ENCODE data around the gene CREBL2.
"Not testable (repeated sequence)": the region's sequence is repeated elsewhere in the genome, so short reads cannot be mapped to it uniquely, and the experiment has no call there.

CREBL2 gene

DNA sequence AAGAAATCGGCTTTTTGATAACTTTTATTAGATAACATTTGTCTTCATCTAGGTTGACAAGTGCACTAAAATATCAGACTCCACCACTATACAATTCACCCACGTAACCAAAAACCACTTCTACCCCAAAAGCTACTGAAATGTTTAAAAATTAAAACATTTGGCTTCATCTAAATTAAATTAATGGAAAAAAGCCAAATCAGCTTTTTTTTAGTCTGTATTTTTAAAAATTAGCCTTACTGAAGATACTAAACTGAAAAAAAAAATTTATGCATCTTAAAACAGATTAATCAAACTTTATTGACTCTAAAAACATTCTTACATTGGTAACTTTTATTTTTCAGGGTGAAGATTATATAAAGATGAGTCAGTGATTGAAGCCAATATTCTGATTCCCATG lies 30.0 kb downstream of the CREBL2 start:
- DNase-seq = no peak

DNA sequence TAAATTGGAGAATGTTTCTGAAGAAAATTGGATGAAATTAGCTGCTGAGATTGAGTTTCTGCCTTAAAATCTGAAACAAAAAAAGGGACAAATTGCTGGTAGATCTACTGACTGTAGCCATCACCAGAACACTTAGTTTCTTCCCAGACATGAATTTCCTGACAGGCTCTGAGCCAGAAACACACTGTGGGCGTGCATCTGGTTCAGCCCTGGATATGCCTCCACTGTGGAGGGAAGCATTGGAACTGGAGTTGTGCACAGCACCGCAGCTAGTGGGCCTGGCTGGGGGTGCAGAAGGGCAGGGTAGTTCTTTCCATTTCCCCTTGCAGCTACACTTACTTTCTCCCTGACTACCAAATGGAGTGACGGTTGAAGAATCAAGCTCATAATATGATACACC lies 31.2 kb downstream of the CREBL2 start:
- no peak for DNase-seq

DNA sequence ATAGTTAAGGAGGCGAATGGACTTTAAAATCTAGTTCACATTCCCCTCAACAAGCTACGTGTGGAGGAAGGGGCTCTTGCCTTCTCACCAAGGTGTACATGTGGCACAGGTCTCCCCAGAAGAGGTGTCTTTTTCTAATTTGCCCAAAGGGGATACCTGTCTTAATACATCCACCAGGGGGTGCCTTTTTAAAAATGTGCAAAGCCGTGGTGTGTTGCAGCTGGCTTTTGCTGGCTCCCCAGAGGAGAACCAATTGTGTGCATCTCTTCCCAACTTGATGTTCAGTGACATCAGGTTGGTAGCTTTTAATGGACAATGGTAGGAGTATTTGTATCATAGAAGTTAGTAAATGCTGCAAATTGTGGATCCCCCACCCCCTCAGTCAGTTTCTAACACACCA lies 33.8 kb downstream of the CREBL2 start:
- DNase-seq = no peak

DNA sequence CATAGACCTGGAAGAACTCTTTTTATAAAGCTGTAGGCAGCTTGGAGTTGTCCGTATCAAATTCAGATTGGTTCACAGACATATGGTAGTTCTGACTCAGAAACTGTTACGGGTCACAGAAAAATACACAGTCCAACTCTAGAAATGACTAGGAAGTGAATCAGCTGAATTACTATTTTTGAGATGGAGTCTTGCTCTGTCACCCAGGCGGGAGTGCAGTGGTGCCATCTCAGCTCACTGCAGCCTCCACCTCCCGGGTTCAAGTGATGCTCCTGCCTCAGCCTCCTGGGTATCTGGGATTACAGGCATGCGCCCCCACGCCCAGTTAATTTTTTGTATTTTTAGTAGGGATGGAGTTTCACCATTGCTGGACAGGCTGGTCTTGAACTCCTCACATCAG lies 34.3 kb downstream of the CREBL2 start:
- DNase-seq = not testable (repeated sequence)

DNA sequence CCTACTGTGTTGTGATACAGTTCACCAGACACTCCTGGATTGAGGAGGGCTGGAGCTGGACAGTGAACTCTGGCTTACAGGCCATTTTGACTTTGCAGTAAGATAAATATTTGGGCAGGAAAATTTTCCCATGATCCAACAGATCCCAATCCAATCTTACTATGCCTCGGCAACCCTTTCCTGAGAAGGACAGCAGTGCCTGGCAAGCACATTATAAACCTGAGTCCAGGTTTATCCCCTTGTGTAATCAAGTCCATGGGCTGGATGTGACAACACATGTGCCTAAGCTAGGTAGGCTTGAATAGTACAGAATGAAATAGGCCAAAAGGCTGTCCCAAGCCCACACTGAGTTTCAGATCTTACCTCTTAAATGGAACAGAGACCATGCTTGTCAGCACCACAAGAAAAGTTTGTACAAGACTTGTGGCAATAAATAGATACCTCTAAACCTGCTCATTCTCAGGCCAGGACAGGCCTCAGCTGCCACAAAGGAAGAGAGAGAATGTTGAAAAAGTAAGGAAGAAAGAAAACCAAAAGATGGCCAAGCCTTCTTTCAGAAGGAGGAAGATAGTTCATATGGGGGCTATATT lies 34.9 kb downstream of the CREBL2 start:
- DNase-seq = no peak

DNA sequence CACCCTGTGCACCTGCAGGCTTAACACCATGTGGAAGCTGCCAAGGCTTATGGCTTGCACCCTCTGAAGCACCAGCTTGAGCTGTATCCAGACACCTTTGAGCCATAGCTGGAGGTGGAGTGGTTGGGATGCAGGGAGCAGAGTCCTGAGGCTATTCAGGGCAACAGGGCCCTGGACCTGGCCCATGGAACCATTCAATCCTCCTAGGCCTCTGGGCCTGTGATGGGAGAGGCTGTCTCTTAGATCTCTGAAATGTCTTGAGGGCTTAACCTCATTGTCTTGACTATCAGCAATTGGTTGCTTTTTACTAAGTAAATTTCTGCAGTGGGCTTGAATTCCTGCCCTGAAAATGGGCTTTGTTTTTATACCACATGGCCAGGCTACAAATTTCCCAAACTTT lies 36.6 kb downstream of the CREBL2 start:
- DNase-seq = no peak

DNA sequence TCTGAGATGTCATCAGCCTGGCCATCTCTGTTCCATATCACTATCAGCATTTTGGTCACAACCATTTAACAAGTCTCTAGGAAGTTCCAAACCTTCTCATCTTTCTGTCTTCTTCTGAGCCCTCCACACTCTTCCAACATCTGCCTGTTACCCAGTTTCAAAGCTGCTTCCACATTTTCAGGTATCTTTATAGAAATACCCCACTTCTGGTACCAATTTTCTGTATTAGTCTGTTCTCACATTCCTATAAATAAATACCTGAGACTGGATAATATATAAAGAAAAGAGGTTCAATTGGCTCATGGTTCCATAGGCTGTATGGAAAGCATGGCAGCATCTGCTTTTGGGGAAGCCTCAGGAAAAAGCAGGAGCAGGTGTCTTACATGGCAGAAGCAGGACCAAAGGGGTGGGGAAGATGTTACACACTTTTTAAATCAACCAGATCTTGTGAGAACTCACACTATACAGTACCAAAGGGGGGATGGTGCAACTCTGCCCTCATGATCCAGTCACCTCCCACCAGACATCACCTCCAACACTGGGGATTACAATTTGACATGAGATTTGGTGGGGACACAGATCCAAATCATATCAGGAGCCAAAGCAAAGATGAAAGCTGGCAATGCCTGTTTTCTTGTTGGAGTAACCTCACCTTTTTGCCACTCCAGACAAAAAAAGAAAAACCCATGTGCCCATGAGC lies 37.4 kb downstream of the CREBL2 start:
- DNase-seq = no peak

DNA sequence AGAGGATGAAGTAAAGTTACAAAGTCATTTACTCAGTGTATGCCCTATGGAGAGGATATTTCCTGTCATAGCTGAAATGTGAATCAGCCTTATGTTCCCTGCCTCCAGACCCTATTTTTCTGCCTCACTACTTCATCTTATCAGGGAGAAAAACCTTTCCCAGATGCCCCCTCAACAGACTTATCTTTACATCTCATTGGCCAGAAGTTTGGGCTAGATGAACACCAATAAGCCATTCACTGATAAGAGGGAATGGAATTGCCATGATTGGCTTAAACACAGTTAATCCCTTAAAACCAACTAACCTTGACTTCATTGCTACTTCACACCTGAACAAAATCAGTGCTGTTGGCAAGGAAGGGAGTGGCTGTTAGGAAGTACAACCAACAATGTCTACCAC lies 40.1 kb downstream of the CREBL2 start:
- DNase-seq = no peak

DNA sequence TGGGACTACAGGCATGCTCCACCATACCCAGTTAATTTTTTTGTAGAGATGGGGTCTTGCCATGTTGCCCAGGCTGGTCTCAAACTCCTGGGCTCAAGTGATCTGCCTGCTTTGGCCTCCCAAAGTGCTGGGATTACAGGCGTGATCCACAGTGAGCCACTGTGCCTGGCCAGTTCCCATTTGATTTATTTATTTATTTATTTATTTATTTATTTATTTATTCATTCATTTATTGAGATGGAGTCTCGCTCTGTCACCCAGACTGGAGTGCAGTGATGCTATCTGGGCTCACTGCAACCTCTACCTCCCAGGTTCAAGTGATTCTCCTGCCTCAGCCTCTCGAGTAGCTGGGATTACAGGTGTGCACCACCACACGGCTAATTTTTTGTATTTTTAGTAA lies 41.0 kb downstream of the CREBL2 start:
- not testable (repeated sequence) for DNase-seq

DNA sequence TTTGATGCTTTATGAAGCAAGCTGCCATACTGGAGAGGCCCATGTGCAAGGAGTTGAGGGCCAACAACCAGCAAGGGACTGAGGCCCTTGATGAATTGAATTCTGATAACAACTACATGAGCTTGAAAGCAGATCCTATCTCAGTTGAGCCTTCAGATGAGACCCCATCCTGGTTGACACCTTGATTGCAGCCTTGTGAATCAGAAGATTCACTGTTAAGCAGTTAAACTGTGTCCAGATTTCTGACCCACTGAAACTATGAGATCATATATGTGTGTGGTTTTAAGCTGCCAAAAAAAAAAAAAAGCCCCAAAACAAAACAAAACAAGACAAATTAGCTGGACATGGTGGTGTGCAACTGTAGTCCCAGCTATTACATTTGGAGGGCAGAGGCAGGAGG lies 42.2 kb downstream of the CREBL2 start:
- no peak for DNase-seq

DNA sequence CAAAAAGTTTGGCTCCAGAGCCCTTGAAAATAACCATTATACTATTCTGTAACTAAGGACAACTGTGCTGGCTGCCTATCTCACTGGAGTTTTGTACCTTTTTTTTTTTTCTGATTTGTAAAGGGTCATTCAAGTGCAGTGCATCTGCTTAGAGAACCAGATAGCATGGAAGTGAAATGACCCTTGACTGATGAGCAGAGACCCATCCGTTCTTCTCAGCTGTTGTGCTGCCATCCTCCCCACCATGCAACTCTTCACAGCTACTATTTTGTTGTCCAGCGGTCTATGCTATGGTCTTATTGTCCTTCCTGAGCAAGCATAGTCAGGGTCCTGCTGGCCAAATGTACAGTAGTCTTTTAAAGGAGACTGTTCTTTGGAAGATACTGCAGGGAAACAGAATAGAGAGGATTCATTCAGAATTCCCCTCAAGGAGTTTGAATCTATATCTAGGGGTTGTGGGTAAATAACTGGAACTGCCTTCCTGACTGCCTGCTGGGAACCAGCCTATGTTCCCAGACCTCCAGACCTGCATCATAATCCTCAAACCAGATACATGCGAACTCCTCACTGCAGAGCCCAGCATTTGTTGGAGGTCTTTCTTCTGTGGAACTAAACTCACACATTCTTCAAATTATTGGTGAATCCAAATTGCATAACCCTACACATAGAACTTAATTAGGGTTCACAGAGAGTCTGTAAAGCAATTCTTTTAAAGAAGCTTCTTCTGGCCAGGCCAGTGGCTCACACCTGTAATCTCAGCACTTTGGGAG lies 43.2 kb downstream of the CREBL2 start:
- DNase-seq = no peak

DNA sequence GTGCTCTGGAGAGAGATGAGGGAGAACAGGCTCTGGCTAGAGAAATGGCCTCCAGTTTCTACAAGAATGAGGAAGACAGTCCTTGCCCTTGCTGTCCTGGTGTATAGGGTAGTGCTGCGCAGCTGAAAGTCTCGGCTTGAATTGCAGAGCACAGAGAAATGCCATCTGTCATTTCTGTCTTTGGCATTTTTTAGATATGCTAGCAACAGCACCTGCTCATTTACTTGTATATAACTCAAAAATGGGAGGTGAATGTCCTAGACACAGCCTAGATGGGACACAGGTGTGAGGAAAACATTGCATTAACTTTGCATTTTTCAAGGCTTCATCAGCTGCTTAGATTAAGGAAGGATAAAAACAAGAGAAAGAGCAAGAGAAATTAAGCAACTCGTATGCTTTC lies 48.5 kb downstream of the CREBL2 start:
- DNase-seq = no peak

DNA sequence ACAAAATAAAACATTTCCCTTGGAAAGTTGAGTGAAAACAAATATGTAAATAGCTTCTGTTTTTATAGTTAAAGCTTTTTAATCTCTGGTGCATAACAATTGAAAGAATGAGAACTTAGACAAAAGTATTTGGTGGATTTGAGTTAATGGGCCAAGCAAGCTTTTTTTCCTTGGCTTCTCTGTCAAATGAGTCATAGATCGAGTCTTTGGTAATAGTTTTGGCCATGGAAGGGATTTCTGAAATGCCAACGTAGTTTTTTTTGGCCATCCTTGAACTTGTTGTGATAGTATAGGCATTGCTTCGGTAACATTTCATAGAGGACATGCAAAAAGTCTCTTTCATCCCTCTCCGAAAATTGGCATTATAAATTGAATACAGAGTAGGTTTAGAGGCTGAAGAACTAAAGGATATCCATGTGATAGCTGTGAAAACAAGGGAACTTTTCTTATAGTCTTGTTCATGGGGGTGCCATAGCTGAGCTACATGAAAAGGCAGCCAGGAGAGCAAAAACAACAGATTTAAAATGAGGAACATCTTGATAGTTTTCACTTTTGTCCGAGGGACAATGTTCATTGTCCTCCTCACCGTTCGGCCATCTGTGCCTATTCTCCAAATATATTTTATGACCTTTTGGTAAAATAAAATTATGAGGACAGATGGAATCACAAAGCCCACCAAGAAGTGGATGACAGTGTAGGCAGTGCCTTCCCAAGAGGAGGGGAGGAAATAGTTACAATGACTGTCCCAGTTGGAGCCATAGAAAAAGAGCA lies 49.6 kb downstream of the CREBL2 start:
- DNase-seq = no peak

DNA sequence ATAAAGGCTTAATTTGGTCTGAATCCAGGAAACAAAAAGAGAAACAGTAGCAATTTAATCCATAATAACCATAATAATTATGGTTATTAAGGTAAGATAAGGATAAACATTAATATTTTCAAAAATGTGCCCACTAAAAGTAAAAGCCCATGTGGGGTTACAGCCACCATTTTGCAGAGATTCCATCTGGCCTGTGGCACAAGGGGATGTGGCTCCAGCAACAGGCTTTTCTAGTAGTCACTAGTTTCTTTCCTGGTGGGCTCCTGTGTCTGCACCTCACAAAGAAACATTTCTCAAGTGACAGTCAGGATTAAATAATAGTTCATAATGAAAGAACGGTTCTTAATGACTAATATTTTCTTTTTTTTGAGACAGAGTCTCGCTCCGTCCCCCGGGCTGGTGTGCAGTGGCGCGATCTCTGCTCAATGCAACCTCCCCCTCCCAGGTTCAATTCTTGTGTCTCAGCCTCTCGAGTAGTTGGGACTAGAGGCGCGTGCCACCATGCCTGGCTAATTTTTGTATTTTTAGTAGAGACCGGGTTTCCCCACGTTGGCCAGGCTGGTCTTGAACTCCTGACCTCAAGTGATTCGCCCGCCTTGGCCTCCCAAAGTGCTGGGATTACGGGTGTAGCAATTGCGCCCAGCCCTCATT lies 52.1 kb downstream of the CREBL2 start:
- no peak for DNase-seq

DNA sequence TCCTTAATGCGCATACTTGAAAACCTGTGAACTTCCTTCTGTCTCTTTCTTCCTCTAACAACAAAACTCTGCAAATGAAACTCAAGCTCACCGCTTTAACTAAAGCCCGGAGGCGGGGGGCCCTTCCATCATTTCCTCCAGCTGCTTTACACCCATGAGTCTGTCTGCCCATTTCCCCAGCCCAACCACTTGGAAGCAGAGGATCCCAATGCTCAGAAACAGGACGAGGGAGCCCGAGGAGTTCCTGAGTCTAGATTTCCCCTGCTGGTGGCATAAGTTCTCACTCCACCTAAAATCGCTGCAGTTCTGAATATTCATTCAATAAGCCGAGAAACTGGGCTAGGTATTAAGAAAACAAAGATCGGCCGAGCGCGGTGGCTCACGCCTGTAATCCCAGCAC lies 53.5 kb downstream of the CREBL2 start:
- DNase-seq = no peak

DNA sequence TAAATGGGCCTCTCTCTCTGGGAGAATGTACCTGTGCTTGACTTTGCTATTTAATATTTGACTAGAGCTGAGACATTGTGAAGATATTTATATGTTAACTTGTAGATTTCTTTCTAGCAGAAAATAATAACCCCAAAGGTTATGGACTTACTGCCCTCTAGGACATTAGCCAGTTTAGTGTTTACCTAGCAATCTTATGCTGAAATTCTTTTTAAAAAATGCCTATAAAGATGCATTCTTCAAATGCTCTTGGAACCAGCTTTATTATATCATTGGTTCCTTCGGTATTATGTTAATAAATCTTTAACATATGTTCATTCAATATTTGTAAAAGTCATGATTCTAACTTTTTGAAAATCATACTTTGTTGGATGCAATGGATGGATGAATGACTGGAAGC lies 56.3 kb downstream of the CREBL2 start:
- no peak for DNase-seq

DNA sequence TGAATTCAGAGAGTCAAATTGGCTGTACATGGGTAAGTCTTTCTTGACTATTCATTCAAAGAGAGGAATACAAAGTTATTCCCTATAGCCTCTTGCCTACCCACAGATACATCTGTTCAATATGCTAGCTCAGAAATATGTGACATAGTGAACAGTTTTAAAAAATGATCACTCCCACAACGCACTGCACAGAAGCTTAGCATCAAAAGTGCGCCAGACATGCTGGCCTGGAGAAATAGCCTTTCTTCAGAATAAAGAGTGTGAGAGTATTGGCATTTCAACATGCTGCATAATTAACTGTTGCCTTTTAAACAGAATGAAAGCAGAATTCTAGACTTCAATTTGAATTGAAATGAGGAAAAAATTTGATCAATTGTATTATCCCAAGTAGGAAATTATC lies 57.3 kb downstream of the CREBL2 start:
- DNase-seq = no peak

DNA sequence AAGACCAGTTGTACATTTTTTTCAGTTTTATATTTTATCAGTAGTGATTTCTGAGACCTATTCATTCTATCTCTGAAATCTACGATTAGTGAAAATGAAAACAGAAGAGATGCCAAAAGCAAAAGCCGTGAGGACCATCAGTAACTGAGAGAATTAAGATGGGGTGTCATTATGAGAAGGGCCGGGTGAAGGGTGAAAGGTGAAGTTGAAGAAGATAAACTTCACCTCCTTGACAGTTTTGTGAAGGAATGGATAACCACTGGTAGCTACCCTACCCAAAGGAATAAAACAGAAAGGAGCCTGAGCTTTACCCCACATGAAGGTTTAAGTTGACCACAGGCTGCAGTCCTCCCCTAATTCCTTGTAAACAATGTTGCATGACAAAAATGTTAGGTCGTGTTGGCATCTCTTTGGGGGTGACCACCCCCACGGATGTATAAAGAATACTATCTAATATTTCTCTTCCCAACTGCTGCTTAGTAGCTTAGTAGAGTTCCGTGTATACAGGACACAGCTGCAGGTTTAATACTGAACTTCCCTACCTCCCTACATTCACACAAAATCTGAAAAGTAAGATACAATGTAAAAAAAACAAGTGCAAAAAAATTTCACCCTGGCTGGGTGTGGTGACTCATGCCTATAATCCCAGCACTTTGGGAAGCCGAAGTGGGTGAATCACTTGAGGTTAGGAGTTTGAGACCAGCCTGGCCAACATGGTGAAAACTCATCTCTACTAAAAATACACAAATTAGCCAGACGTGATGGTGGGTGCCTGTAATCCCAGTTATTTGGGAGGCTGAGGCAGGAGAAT lies 60.4 kb downstream of the CREBL2 start:
- no peak for DNase-seq

DNA sequence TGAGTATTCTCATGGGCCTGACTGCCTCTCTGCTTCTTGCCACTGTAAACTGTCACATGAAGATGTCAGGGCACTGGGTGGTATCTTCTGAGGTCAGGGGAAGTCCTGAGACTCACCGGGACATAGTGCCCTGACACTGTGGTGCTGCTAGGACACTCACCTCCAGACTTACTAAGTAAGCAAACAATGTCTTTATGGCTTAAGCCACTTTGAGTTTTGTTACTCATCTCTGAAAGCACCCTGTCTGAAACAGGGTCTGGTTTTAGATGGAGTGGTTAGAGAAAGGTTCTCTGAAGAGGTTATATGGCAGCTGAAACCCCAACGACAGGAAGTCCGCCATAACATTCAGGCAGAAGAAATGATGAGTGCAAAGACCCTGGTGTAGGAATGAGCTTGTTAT lies 61.6 kb downstream of the CREBL2 start:
- no peak for DNase-seq

DNA sequence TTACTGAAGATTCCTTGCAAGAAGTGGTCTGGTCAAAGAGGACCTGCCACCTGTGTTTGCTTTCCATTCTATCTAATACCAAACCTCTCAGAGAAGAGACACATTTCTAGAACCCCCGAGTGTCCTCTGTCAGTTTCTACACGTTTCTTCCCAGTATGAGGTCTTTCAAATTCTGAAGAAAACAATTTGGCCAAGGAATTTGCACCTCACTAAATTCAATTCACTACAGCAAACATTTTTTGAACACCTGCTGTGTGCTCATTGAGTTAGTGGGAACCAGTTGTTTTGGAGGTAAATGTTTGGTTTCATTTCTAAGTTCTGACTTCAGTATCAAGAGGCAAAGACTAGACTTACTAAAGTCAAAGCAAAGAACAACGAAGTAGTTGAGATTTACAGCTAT lies 64.9 kb downstream of the CREBL2 start:
- no peak for DNase-seq

DNA sequence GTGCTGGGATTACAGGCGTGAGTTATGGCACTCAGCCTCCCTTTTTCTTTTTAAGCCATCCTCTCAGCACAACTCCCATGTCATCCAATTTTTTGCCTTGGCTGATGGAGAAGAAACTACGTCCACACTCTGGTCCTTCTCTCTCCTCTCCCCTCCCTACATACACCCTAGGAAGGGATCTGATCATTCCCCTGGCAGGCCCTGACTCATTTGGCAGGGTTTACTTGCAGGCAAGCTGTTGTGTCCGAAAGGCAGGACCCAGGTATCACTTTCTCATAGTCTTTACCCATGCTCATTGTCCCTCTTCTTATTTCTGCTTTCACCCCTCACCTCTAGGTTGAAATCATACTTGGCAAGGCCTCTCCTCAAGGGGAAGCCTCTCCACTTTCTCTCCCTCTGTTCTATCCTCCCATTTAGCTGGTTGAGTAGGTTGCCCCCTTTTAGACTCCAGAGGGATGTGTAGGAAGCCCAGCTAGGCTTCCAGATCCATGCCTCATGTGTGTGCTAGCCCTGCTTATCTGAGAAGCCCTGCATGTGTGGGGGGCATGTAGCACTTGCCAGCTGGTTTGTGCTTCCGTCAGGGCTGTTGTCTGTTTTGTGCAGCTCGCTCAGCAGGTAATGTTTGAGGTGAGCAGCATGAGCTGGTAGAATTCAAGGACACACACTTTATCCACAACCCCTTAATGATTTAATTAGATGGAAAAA lies 69.5 kb downstream of the CREBL2 start:
- DNase-seq = no peak

DNA sequence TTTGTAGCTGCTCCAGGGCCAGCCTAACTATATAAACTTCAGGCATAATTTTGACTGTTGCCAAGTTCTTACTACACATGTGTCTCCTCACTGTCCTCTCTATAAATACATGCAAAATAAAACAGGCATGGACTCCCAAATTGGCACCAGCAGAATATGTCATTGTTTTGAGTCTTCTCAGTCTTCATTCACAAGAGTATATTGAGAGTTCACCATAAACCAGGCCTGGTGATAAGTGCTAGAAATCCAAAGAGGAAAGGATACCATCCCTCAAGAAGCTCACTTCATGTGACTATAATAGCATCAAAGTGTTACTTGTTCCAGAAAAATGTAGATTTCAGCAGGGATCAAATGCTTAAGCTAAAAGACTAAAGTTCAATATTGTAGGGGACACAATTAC lies 70.6 kb downstream of the CREBL2 start:
- no peak for DNase-seq
